HG02973 (cell line): Measurements from ENCODE around the gene CALHM3.

Source experiments
- ATAC-seq: cut with Tn5 transposase; IDR thresholded peaks from one replicate; pipeline ENCODE4 v1.9.1; 2021; ENCODE audit warnings: moderate library complexity; ENCODE audit not compliant: unreplicated experiment

Gene CALHM3

GRCh38 chr10:103451091-103451813 is 27.8 kb downstream of the CALHM3 start:
- ATAC-seq: no peak

- ATAC-seq: no peak
Observed at GRCh38 chr10:103450201-103450695, 28.8 kb downstream of the CALHM3 start.

GRCh38 chr10:103449208-103450144 is 29.6 kb downstream of the CALHM3 start:
- ATAC-seq: no peak

GRCh38 chr10:103448746-103449145 is 30.3 kb downstream of the CALHM3 start:
- ATAC-seq: no peak

GRCh38 chr10:103447187-103447586 is 31.9 kb downstream of the CALHM3 start:
- ATAC-seq: no peak

- ATAC-seq: no peak
Observed at GRCh38 chr10:103445767-103446567, 33.1 kb downstream of the CALHM3 start.

GRCh38 chr10:103445366-103445765 is 33.7 kb downstream of the CALHM3 start:
- ATAC-seq: no peak

GRCh38 chr10:103444478-103444877 is 34.6 kb downstream of the CALHM3 start:
- no peak for ATAC-seq

- ATAC-seq: no peak
Observed at GRCh38 chr10:103443475-103444185, 35.4 kb downstream of the CALHM3 start.

GRCh38 chr10:103442031-103442461 is 37.0 kb downstream of the CALHM3 start:
- ATAC-seq: no peak

- ATAC-seq: no peak
Observed at GRCh38 chr10:103441611-103442010, 37.4 kb downstream of the CALHM3 start.

- no peak for ATAC-seq
Observed at GRCh38 chr10:103441206-103441605, 37.8 kb downstream of the CALHM3 start.

GRCh38 chr10:103440416-103440815 is 38.6 kb downstream of the CALHM3 start:
- no peak for ATAC-seq

- no peak for ATAC-seq
Observed at GRCh38 chr10:103439776-103440175, 39.3 kb downstream of the CALHM3 start.

- ATAC-seq: no peak
Observed at GRCh38 chr10:103433858-103434257, 45.2 kb downstream of the CALHM3 start.

GRCh38 chr10:103431902-103432301 is 47.1 kb downstream of the CALHM3 start:
- no peak for ATAC-seq

- ATAC-seq: no peak
Observed at GRCh38 chr10:103429647-103430046, 49.4 kb downstream of the CALHM3 start.

GRCh38 chr10:103428989-103429643 is 49.9 kb downstream of the CALHM3 start:
- no peak for ATAC-seq

GRCh38 chr10:103427866-103428265 is 51.2 kb downstream of the CALHM3 start:
- no peak for ATAC-seq

GRCh38 chr10:103423748-103424147 is 55.3 kb downstream of the CALHM3 start:
- ATAC-seq: no peak
